Body of pancreas (tissue), 4 donors: ENCODE results near the gene KRT81.

Experiments used
- CTCF ChIP-seq, 7 experiments: fragments of 450-650 bp in 4 of 7; fragments of 200-600 bp in 3 of 7; sonication (generic) in 3 of 7; IDR thresholded peaks; one replicate each; pipeline ENCODE4 v1.5.1; 2016 to 2019; ENCODE audit warnings: antibody characterized with exemption in 7 of 7
- POLR2A ChIP-seq, 3 donors: fragments of 450-650 bp; IDR thresholded peaks; one replicate each; pipeline ENCODE4 v1.6.1; 2016; ENCODE audit warnings: antibody characterized with exemption in 3 of 3, mild to moderate bottlenecking in 2 of 3

- TF ChIP-seq CTCF (IDR thresholded peaks at IDR 0.05) (no peak), POLR2A (IDR thresholded peaks at IDR 0.05) (no peak)
Observed at GRCh38 chr12:52271158-52271557, 20.2 kb downstream of the KRT81 start.
